A204.1 (cell line): ENCODE results near the gene XRCC2.
"Not testable (repeated sequence)": the region's sequence is repeated elsewhere in the genome, so short reads cannot be mapped to it uniquely, and the experiment has no call there.

Source experiments
- FAIRE-seq: peaks from 2 replicates; lab custom pipeline; 2012; peaks lifted over from hg19 to GRCh38; lab: Jason Lieb, UNC

XRCC2 gene

GRCh38 chr7:152663931-152664330, 12.0 kb downstream of the XRCC2 start:
- no peak for FAIRE-seq

GRCh38 chr7:152663148-152663740, 12.7 kb downstream of the XRCC2 start:
- no peak for FAIRE-seq

GRCh38 chr7:152661479-152661878, 14.5 kb downstream of the XRCC2 start:
- no peak for FAIRE-seq

- FAIRE-seq = no peak
These were observed 15.9 kb downstream of the XRCC2 start for GRCh38 chr7:152660021-152660420.

- no peak for FAIRE-seq
These were observed 21.0 kb downstream of the XRCC2 start for GRCh38 chr7:152654971-152655370.

- FAIRE-seq = no peak
These were observed 26.7 kb downstream of the XRCC2 start for GRCh38 chr7:152649220-152649619.

DNA sequence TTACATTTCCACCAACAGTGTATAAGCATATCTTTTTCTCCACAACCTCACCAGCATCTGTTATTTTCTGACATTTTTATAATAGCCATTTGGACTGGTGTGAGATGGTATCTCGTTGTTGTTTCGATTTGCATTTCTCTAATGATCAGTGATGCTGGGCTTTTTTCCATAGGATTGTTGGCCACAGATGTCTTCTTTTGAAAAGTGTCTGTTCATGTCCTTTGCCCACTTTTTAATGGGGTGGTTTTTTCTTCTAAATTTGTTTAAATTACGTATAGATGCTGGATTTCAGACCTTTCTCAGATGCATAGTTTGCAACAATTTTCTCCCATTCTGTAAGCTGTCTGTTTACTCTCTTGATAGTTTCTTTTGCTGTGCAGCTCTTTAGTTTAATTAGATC, 28.9 kb downstream of the XRCC2 start:
- no peak for FAIRE-seq

DNA sequence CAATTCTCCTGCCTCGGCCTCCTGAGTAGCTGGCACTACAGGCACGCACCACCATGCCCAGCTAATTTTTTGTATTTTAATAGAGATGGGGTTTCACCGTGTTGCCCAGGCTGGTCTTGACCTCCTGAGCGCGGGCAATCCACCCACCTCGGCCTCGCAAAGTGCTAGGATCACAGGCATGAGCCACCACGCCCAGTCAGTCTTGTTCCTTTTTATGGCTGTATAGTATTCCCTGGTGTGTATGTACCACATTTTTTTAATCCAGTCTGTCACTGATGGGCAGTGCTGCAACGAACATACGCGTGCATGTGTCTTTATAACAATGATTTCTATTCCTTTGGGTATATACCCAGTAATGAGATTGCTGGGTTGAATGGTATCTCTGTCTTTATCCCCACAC, 29.4 kb downstream of the XRCC2 start:
- FAIRE-seq = not testable (repeated sequence)

DNA sequence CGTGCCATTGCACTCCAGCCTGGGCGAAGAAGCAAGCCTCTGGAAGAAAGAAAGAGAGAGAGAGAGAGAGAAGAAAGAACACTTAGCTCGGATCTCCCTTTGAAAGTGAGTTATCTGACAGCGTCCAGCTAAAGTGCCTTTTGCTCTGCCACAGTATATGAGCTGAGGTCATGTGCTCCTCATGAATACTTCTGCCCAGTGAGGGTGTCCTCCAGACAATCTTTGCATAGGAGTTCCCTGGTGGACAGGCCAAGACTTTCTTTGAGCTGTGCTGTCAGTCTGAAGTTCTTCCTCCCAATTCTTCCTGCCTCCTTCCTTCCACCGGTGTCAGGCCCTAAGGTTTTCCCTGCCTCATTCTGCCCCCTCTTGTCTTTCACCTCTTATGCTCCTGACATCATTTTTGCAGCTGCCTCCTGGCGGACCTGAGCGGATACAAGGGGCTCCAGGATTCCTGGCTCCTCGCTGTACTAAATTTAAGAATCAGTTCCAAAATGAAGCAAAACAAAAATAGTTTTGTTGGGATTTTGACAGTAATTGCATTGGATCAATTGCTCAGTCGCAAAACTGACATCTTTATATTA, 31.9 kb downstream of the XRCC2 start:
- FAIRE-seq = no peak

DNA sequence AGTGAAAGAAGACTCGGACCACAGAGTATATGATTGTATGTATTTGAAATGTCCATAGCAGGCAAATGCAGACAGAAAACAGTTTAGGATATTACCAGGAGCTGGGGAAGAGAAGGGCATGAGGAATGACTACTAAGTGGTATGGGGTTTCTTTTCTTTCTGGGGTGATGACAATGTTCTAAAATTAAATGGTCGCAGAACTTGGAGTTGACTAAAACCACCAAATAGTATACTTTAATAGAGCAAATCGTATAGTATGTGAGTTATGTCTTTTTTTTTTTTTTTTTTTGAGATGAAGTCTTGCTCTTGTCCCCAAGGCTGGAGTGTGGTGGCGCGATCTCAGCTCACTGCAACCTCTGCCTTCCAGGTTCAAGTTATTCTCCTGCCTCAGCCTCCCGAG, 34.6 kb downstream of the XRCC2 start:
- no peak for FAIRE-seq

GRCh38 chr7:152640829-152641228, 35.1 kb downstream of the XRCC2 start:
- no peak for FAIRE-seq

GRCh38 chr7:152637920-152638580, 37.9 kb downstream of the XRCC2 start:
- no peak for FAIRE-seq

DNA sequence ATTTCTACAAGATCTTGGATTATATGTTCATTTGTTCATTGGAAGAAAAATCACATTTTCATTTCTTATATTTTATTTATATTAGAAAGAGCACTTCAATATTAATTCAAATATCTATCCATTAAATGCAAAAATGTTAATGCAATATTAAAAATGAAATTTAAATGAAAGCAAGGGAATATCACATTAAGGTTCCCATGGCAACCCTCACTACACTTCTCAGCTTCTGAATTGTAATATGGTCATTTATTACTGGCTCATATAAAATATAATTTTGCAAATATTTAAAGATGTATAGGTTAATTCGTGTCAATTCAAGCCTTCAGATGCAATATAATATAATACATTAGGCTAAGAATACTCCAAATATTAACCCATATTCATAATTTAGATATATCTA, 38.8 kb downstream of the XRCC2 start:
- FAIRE-seq = peak; percentile 93

- FAIRE-seq = no peak
These were observed 39.5 kb downstream of the XRCC2 start for GRCh38 chr7:152636441-152636840.

DNA sequence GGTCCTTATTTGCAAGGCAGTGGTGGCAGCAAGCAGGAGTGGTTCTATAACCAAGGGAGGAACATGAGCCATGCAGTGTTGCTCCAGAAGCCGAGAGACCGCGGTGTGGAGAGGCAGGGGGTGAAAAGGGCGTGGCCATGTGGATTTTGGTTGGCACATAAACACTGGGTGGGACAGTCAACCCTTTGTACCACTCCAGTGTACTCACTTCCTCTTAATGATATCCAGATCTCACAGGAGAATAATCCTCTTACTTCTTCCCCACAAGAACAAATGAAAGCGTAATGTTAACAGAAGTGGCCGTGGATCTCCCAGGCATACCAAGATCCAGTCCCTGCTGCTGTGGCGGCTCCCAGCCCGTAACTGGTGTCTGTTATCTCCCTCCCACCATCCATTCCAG, 42.4 kb downstream of the XRCC2 start:
- no peak for FAIRE-seq

- no peak for FAIRE-seq
These were observed 42.9 kb downstream of the XRCC2 start for GRCh38 chr7:152633072-152633471.

GRCh38 chr7:152628772-152629171, 47.2 kb downstream of the XRCC2 start:
- not testable (repeated sequence) for FAIRE-seq

DNA sequence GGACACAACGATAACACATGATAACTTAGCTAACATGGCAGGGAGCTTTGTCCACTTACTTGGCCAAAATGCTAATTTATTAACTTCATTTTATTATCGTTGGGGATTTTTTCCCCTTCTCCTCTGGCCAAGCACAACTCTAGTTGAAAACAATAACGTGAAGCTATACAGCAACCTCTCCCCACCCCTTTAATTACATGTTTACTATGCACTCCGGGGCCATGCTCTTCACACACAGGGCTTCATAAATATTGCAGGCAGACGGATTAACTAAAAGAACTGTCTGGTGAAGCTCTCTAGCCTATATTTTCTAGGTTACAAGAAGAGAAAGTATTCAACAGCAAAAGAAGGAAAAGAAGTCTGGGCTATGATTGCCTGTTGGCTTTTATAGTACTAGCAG, 51.7 kb downstream of the XRCC2 start:
- no peak for FAIRE-seq

DNA sequence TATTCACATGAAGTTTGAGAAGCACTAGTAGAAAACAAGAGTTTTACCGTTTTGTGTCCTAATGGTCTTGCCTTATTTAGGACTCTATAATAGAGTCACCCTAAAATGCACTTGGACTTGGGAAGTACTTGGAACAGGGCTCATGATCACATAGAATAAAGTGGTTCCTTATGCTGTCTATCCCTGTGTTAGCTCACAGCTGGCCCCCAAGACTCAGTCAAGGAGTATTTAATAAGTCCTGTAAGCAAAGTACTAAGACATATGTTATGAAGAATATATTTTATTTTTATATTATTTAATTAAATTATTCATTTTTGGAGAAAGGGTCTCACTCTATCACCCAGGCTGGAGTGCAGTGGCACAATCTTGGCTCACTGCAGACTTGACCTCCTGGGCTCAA, 54.5 kb downstream of the XRCC2 start:
- FAIRE-seq = no peak

GRCh38 chr7:152619027-152619739, 56.8 kb downstream of the XRCC2 start:
- no peak for FAIRE-seq

GRCh38 chr7:152618427-152618826, 57.5 kb downstream of the XRCC2 start:
- FAIRE-seq = no peak

DNA sequence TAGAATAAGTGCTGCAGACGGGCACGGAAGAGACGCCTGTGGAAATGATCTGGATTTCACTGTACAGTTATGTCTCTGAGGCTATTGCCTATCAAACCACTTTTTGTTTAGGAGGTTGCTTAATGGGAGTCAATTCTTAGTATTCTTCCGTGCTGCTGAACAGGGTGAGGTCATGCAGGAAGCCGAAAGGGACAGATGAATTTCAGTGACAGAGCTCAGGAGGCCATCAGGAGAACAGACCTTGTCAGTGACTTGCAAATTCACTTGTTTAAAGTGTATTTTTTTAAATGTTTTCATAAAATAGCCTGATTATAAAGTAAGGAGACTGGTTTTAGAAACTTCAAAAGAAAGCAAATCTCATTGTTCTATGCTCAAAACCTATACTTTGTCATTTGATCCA, 58.9 kb downstream of the XRCC2 start:
- FAIRE-seq = no peak

DNA sequence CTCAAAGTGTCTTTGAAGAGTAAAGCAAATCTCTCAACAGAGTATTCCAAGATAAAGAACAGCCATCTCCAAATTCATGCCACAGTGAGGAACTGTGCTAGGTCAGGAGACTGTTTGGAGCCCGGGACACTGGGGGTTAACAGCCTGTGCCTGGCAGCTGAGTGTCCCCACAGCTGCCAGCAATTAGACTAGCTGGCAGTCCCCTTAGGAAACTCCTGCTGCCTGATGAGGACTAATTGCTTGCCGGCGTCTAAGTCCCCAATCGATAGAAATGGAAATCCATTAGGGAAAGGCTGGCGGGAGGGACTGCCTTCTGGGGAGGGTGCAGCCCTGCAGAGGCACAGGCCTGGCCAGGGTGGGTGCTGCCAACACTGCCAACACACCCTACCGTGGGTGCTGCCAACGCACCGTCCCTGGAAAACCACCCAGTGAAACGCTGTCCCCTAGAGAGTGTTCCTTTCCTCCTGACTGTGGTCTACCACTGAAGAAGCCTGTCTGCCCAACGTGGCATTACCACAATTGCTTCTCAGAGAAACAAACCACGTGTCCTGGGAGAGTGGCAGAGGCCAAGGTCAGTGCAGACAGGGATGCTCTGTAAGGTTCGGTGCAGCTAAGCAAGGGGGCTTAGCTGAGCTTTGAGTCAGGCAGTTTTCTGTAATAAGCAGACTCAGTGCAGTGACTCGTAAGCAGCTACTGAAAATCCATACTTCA, 60.8 kb downstream of the XRCC2 start:
- no peak for FAIRE-seq
